B cell (primary cell): Measurements from ENCODE around the gene PBX2. TPM values are rescaled to one million over a fixed set of nuclear protein-coding genes. Genes with fewer than 3 reads are reported as not detected.

Experiments used
- ATAC-seq: fragments of 200-7000 bp; cut with Tn5 transposase; one replicate; pipeline ENCODE4 v1.10.0; 2021; ENCODE audit warnings: low read depth, mild to moderate bottlenecking, moderate number of reproducible peaks, moderate library complexity
- CTCF ChIA-PET: fragments of 350-600 bp; sonication (Branson Sonifier 250); formaldehyde crosslinking; loops from one replicate; lab custom pipeline; 2021; ENCODE audit warnings: antibody characterized with exemption, inconsistent platforms; lab: Charles Lee
- POLR2A ChIA-PET: fragments of 350-600 bp; sonication (Branson Sonifier 250); formaldehyde crosslinking; loops from one replicate; lab custom pipeline; 2021; ENCODE audit warnings: antibody characterized with exemption; lab: Charles Lee
- DNase-seq: peaks from one replicate; pipeline ENCODE4 v3.0.0; 2013
- H2AFZ ChIP-seq: 2 replicates; pipeline ENCODE4 v1.6.1; 2012; ENCODE audit warnings: mild to moderate bottlenecking, low read depth, low read length; ENCODE audit not compliant: insufficient read depth, poor library complexity, severe bottlenecking
- H3K27ac ChIP-seq, 2 donors: 1 replicate in 1 of 2; 2 replicates in 1 of 2; pipeline ENCODE4 v1.5.1; 2012 to 2013; ENCODE audit warnings: low read length in 2 of 2, mild to moderate bottlenecking in 2 of 2, moderate library complexity in 1 of 2
- H3K27me3 ChIP-seq, 4 experiments: fragments of 200-600 bp in 1 of 4; sonication (generic) in 1 of 4; replicated peaks in 1 of 4; 1 replicate in 2 of 4; 2 replicates in 2 of 4; pipeline versions ENCODE4 v1.6.1 to v1.7.0; 2013 to 2016; ENCODE audit warnings: low read length in 3 of 4, mild to moderate bottlenecking in 2 of 4, mixed read lengths in 1 of 4, moderate library complexity in 1 of 4; ENCODE audit not compliant: insufficient read depth in 4 of 4, control insufficient read depth in 3 of 4; ENCODE audit errors: control extremely low read depth in 1 of 4
- H3K36me3 ChIP-seq, 2 experiments: replicated peaks in 1 of 2; 1 replicate in 1 of 2; 2 replicates in 1 of 2; pipeline versions ENCODE4 v1.6.1 to v1.7.1; 2013; ENCODE audit warnings: low read length in 1 of 2; ENCODE audit not compliant: insufficient read depth in 2 of 2, control insufficient read depth in 1 of 2; ENCODE audit errors: control extremely low read depth in 1 of 2, extremely low read depth in 1 of 2
- H3K4me1 ChIP-seq, 2 donors: fragments of 200-600 bp in 1 of 2; sonication (generic) in 1 of 2; 1 replicate in 1 of 2; 2 replicates in 1 of 2; pipeline versions ENCODE4 v1.5.1 to v1.6.1; 2013 to 2017; ENCODE audit warnings: low read length in 2 of 2; ENCODE audit not compliant: control insufficient read depth in 2 of 2, insufficient read depth in 2 of 2
- H3K4me2 ChIP-seq: replicated peaks from 2 replicates; pipeline ENCODE3; 2012; ENCODE audit warnings: mild to moderate bottlenecking, low read depth, low read length; ENCODE audit not compliant: poor library complexity, severe bottlenecking
- H3K4me3 ChIP-seq, 5 experiments: fragments of 200-600 bp in 1 of 5; sonication (generic) in 1 of 5; 1 replicate in 3 of 5; 2 replicates in 2 of 5; pipeline versions ENCODE4 v1.5.1 to v1.7.0; 2011 to 2016; ENCODE audit warnings: low read length in 4 of 5, mild to moderate bottlenecking in 4 of 5, low read depth in 2 of 5, control low read depth in 1 of 5, moderate library complexity in 1 of 5; ENCODE audit not compliant: insufficient read depth in 1 of 5; ENCODE audit errors: control extremely low read depth in 1 of 5, extremely low read depth in 1 of 5
- H3K79me2 ChIP-seq: fragments of 200-600 bp; sonication (generic); one replicate; pipeline ENCODE4 v1.6.0; 2016; ENCODE audit warnings: low read length; ENCODE audit not compliant: control insufficient read depth, insufficient read depth
- H3K9ac ChIP-seq: fragments of 200-600 bp; sonication (generic); 2 replicates; pipeline ENCODE4 v1.6.1; 2017; ENCODE audit warnings: mild to moderate bottlenecking, low read length, moderate library complexity
- H3K9me3 ChIP-seq, 3 donors: one replicate each; pipeline versions ENCODE4 v1.6.1 to v1.7.1; 2013; ENCODE audit warnings: low read length in 2 of 3; ENCODE audit not compliant: control insufficient read depth in 2 of 3, insufficient read depth in 1 of 3; ENCODE audit errors: control extremely low read depth in 1 of 3
- H4K20me1 ChIP-seq: 2 replicates; pipeline ENCODE4 v1.6.0; 2012; ENCODE audit warnings: mild to moderate bottlenecking, low read length; ENCODE audit not compliant: insufficient read depth, control insufficient read depth, poor library complexity, severe bottlenecking
- H3K27ac Mint-ChIP-seq: one replicate; pipeline ENCODE4 v1.8.0; 2021; ENCODE audit warnings: mixed read lengths
- H3K27me3 Mint-ChIP-seq: one replicate; pipeline ENCODE4 v1.8.0; 2021; ENCODE audit warnings: mixed read lengths
- H3K4me1 Mint-ChIP-seq: one replicate; pipeline ENCODE4 v1.8.0; 2021; ENCODE audit warnings: mixed read lengths
- H3K4me3 Mint-ChIP-seq: one replicate; pipeline ENCODE4 v1.8.0; 2021; ENCODE audit warnings: mixed read lengths
- H3K9me3 Mint-ChIP-seq: one replicate; pipeline ENCODE4 v1.8.0; 2022; ENCODE audit warnings: mixed read lengths; ENCODE audit not compliant: insufficient read depth
- CTCF ChIP-seq: fragments of 200-600 bp; IDR thresholded peaks from one replicate; pipeline ENCODE4 v1.8.0; 2022; ENCODE audit warnings: antibody characterized with exemption, mild to moderate bottlenecking
- EZH2 ChIP-seq: IDR thresholded peaks from 2 replicates; pipeline ENCODE4 v1.6.1; 2012; ENCODE audit warnings: borderline replicate concordance, low read depth, mild to moderate bottlenecking, moderate library complexity, low read length; ENCODE audit not compliant: insufficient read depth, poor library complexity, severe bottlenecking
- WGBS: methylation state at CpG from one replicate; pipeline ENCODE4 v1.1.5; 2013; ENCODE audit warnings: missing lambda C conversion rate; ENCODE audit not compliant: insufficient coverage; 5-methylcytosine and 5-hydroxymethylcytosine counted together
- intact Hi-C: fragments of 100-400 bp; cut with micrococcal nuclease; formaldehyde crosslinking; loops from one replicate; pipeline ENCODE4 v1.10.0; 2022
- polyA plus RNA-seq: library from polyadenylated mRNA; depleted of rRNA; stranded (reverse); fragments of >200 nt; gene quantifications from 2 replicates; pipeline ENCODE4 v1.2.3, GENCODE V29; 2012
- total RNA-seq, 2 donors: library from RNA; stranded (reverse); fragments of 120-200 nt in 1 of 2; gene quantifications; 1 replicate in 1 of 2; 2 replicates in 1 of 2; pipeline versions ENCODE4 v1.2.3 to v1.2.4, GENCODE V29; 2013 to 2022

Gene PBX2
- total and polyA plus RNA-seq, 2 donors (not counting 1 experiment from before 2014, with no cell fraction given): 128 to 188 TPM

GRCh38 chr6:32202186-32202585 is 12.2 kb upstream of the PBX2 start:
- H3K9me3 Mint-ChIP-seq: no peaks in the 10 kb centered on the region

More at GRCh38 chr6:32202186-32202585, 12.2 kb upstream of the PBX2 start:
- Histone ChIP-seq H3K9ac (no peak overlapping the region), H3K4me1 (peaks cover under 1 to 3% of the 10 kb centered on the region in 2 donors), H3K36me3 (no peaks in the 10 kb centered on the region), H3K27ac (no peak overlapping the region), H3K79me2 (no peaks in the 10 kb centered on the region), H3K9me3 (no peaks in the 10 kb centered on the region), H4K20me1 (no peaks in the 10 kb centered on the region), H3K4me2 (no peak overlapping the region), H2AFZ (no peak overlapping the region), H3K4me3 (no peak overlapping the region), H3K27me3 (peaks cover 0 to 8% (median 2%) of the 10 kb centered on the region in 4 experiments)
- peaks cover 4% of the 10 kb centered on the region for H3K4me1 Mint-ChIP-seq
- no peak overlapping the region for H3K27ac Mint-ChIP-seq
- no peak overlapping the region for H3K4me3 Mint-ChIP-seq
- no peak for ATAC-seq
- intact Hi-C loops: no loop called here
- peaks cover 8% of the 10 kb centered on the region for H3K27me3 Mint-ChIP-seq
- WGBS: 77% methylated on average over 7 of the region's 9 CpGs
- TF ChIP-seq EZH2: no peak
- TF ChIP-seq CTCF: no peak
- ChIA-PET POLR2A (no interaction called here), CTCF (no interaction called here)
- no peak for DNase-seq
